Activated T-helper 17 cell treated with anti-CD3 and anti-CD28 coated beads, Interleukin-2, amount 50 U/mL, for 72 hours (primary cell): Measurements from ENCODE around the gene ZMYND19. TPM values are rescaled to one million over a fixed set of nuclear protein-coding genes. Genes with fewer than 3 reads are reported as not detected.

ENCODE experiments used
- ATAC-seq: fragments of 150-1000 bp; cut with Tn5 transposase; replicated peaks from 2 replicates; pipeline ENCODE4 v1.10.0; 2021; ENCODE audit warnings: mild to moderate bottlenecking, moderate library complexity
- H3K27ac Mint-ChIP-seq: one replicate; pipeline ENCODE4 v1.8.0; 2022; ENCODE audit warnings: mixed read lengths
- H3K27me3 Mint-ChIP-seq: one replicate; pipeline ENCODE4 v1.8.0; 2022; ENCODE audit warnings: mixed read lengths
- H3K36me3 Mint-ChIP-seq: one replicate; pipeline ENCODE4 v1.8.0; 2022; ENCODE audit warnings: low read depth, mild to moderate bottlenecking, mixed read lengths
- H3K4me1 Mint-ChIP-seq: one replicate; pipeline ENCODE4 v1.8.0; 2022; ENCODE audit warnings: mixed read lengths
- H3K4me3 Mint-ChIP-seq: one replicate; pipeline ENCODE4 v1.8.0; 2022; ENCODE audit warnings: mild to moderate bottlenecking, mixed read lengths
- H3K9me3 Mint-ChIP-seq: one replicate; pipeline ENCODE4 v1.8.0; 2022; ENCODE audit warnings: mixed read lengths
- total RNA-seq, 2 donors: library from RNA; stranded (reverse); gene quantifications; one replicate each; pipeline ENCODE4 v1.2.3, GENCODE V29; 2022

The ZMYND19 gene
- total RNA-seq, 2 donors from 2014 or later = 27.2 to 43.6 TPM

DNA sequence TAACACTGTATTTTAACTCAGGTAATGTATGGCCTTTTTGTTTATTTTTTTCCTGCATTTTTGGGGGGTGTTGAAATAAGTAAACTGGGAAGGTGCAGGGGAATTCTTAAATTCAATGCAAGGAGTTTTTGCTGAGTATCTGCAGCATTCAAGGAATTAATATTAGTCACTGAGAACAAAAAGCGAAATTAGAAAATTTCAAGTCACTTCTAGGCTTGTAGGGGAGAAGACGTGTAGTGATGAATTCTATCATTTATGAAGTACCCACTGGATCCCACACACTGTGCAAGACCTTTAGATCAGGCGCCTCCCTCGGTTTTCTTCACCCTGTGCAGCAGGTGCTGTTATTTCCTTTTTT lies 29.7 kb upstream of the ZMYND19 start:
- peak overlapping the region; percentile 95 for H3K27ac Mint-ChIP-seq
- peaks cover 42% of the 10 kb centered on the region for H3K36me3 Mint-ChIP-seq
- ATAC-seq = peak; percentile 20
- peak overlapping the region; percentile 98 for H3K4me3 Mint-ChIP-seq
- H3K27me3 Mint-ChIP-seq = no peaks in the 10 kb centered on the region
- peaks cover 22% of the 10 kb centered on the region for H3K4me1 Mint-ChIP-seq
- H3K9me3 Mint-ChIP-seq = no peaks in the 10 kb centered on the region

DNA sequence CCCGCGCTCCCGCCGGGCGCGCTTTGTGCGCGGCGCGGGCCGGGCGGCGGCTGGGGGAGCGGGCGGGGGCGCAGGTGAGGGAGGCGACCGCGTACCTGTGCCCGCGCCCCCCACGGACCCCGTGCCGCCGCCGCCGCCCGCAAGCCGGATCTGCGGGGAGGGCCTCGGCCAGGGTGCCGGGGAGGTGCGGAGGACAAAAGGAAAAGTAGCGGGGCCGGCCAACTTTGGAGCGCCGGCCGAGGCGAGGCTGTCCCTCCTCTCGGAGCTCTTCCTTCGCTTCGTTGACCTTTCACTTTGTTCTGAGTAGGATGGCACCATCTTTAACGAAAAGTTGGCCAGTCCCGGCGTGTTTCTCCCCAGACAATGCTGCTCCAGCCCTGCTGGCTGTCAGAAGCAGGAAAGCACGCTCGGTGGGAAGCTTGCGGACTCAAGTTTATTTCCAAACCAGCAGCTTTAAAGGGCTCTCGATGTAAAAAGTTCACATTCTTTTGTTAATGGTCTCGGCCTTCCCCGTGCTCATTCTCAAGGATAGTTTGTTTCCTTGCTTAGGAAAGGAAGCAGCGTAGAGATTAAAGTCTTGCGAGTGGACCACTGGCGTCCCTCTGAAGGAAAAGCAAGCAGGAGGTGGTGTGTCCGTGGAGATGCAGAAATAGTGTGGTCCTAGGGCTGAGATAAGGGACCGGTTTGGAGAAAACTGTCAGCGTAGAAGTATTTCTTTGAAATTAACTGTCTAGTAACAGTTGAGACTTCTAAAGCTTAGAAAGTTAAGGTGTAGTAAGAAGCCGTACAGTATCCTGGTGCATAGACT lies 29.1 kb upstream of the ZMYND19 start:
- Mint-ChIP-seq H3K27me3 (no peaks in the 10 kb centered on the region), H3K4me3 (peak overlapping the region; percentile 98), H3K36me3 (peaks cover 48% of the 10 kb centered on the region), H3K9me3 (no peaks in the 10 kb centered on the region), H3K4me1 (peaks cover 20% of the 10 kb centered on the region), H3K27ac (peak overlapping the region; percentile 95)
- ATAC-seq = peak; percentile 21

DNA sequence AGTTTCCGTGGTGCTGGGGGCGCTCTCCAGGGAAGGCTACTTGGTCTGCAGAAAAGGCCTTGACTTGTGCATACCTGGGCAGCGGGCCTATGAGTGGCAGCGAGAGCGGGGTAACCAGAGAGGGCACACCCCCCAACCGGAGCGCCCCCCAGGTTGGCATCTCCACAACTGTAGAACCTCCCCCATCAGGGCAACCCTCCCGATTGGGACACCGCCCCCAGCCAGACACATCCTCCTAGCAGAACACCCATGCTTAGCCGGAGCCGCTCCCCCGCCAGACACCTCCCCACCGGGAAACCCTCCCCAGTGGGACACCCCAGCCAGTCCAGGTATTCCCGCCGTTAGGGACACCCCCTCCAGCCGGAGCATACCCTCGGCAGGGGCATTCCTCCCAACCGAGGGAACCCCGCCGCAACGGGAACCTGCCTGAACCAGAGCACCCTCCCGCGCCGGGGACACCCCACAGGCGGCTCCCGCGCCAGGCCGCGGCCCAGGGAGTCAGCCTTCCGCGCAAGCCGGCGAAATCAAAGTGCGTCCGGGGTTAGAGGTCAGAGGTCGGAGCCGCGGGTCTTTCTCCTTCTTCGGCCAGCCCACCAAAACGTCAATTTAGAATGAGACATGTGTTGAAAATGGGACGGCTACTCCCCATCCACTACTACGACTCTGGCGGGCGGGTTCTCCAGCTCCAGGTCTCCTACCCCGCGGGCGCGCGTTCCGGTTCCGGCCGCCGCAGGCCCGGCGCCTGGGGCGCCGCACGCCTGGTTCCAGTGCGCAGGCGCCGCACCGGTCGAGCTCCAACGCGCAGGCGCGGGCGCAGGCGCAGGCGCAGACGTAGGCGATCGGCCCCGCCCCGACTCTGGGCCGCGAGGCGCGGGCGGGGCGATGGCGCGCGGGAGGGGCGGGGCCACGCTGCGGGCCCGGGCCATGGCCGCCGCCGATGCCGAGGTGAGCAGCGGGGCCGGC lies 28.1 kb upstream of the ZMYND19 start, which contains the start of gene EHMT1:
EHMT1 (plus strand) TSS at position 901 of the 963 bp plus-strand sequence; CDS start at position 925, 24 bp downstream.
- H3K27ac Mint-ChIP-seq = peak within 1 kb of the TSS; percentile 95
- H3K27me3 Mint-ChIP-seq = no peaks in the 10 kb centered on the region
- H3K4me3 Mint-ChIP-seq = peak within 1 kb of the TSS; percentile 98
- H3K9me3 Mint-ChIP-seq = no peaks in the 10 kb centered on the region
- peak; percentile 89 for ATAC-seq
- H3K36me3 Mint-ChIP-seq = peaks cover 44% of the 10 kb centered on the region
- H3K4me1 Mint-ChIP-seq = peaks cover 20% of the 10 kb centered on the region

DNA sequence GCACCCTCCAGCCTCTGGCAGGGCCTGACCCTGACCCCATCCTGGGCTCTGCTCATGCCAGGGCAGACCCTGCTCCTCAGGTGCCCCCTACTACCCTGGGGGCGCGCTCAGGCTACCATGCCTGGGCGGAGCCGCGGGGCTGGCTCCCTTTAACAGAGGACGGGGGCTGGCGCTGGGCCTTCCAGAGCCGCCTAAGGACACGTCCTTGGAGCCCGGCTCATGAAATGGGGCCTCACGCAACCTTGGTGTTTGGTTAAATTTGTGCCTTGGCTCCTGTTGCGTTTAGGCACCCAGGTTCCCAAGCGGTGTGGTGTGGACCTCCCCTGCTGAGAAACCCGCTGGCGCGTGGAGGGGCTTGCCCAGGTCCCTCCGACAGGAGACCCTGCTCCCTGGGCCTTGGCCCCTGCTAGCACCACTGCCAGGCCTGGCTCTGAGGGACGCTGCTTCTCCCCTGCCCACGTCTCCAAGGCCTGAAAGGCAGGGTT lies 25.1 kb upstream of the ZMYND19 start:
- Mint-ChIP-seq H3K4me1 (peaks cover 21% of the 10 kb centered on the region), H3K27ac (no peak overlapping the region), H3K27me3 (no peaks in the 10 kb centered on the region), H3K9me3 (no peaks in the 10 kb centered on the region), H3K36me3 (peaks cover 29% of the 10 kb centered on the region), H3K4me3 (no peak overlapping the region)
- no peak for ATAC-seq

DNA sequence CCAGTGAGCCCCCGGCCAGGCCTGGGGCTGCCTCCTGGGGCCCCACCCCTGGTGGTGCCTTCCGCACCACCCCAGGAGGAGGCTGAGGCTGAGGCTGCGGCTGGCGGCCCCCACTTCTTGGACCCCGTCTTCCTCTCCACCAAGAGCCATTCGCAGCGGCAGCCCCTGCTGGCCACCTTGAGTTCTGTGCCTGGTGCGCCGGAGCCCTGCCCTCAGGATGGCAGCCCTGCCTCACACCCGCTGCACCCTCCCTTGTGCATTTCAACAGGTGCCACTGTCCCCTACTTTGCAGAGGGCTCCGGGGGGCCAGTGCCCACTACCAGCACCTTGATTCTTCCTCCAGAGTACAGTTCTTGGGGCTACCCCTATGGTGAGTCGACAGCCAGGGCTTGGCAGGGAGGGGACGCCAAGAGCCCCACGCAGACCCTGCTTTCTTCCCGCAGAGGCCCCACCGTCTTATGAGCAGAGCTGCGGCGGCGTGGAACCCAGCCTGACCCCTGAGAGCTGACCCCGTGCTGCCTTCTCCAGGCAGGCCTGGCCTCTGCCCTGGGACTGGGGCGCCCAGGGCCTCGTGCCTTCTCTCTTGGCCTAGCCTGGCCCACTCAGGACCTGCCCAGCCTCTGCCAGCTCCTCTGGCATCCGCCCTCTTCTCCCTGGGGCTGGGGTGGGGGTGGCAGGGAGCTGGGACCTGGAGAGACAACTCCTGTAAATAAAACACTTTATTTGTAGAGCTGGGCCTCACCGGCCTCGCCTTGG lies 24.5 kb upstream of the ZMYND19 start:
- no peak for ATAC-seq
- Mint-ChIP-seq H3K9me3 (no peaks in the 10 kb centered on the region), H3K4me3 (no peak overlapping the region), H3K36me3 (peaks cover 29% of the 10 kb centered on the region), H3K4me1 (peaks cover 18% of the 10 kb centered on the region), H3K27ac (no peak overlapping the region), H3K27me3 (no peaks in the 10 kb centered on the region)

DNA sequence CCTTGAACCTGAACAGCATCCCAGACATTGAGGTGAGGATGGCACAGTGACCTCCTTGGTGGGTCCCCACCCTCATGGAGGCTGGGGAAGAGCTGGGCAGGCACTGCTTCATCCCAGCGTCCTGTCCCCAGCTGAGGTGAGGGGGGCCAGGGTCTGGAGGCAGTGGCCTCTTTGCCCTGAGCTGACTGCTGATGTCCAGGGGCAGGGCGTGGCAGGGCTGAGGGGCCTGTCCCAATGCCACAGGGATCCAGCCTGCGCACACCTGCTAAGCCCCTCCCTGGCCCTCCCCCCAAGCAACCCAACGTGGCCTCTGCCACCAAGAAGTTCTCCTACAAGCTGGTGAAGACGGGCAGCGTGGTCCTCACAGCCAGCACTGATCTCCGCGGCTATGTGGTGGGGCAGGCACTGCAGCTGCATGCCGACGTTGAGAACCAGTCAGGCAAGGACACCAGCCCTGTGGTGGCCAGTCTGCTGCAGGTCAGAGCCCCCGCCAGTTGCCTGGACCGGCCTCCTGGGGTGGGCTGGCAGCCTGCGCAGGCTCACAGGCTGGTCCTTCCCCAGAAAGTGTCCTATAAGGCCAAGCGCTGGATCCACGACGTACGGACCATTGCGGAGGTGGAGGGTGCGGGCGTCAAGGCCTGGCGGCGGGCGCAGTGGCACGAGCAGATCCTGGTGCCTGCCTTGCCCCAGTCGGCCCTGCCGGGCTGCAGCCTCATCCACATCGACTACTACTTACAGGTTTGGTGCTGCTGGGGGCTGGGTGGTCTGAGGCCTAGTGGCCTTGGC lies 23.6 kb upstream of the ZMYND19 start:
- peaks cover 29% of the 10 kb centered on the region for H3K36me3 Mint-ChIP-seq
- H3K27me3 Mint-ChIP-seq = no peaks in the 10 kb centered on the region
- no peak overlapping the region for H3K4me3 Mint-ChIP-seq
- H3K4me1 Mint-ChIP-seq = peaks cover 14% of the 10 kb centered on the region
- no peaks in the 10 kb centered on the region for H3K9me3 Mint-ChIP-seq
- H3K27ac Mint-ChIP-seq = no peak overlapping the region
- no peak for ATAC-seq

DNA sequence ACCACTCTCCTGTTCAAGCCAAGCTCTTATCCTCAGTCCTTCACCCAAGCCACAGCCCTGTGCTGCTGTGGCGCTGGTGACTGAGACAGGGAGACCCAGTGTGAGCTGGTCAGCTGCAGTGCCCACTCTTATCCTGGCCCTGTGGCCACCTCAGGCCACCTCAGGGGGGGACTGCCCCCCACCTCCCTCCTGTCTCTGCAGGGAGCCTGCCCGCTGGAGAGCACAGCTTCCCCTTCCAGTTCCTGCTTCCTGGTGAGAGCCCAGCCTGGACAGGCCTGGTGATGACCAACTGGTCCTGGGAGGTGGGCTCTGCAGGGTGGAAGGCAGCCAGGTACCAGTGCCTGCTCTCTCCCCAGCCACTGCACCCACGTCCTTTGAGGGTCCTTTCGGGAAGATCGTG lies 22.9 kb upstream of the ZMYND19 start:
- H3K27me3 Mint-ChIP-seq = no peaks in the 10 kb centered on the region
- H3K4me1 Mint-ChIP-seq = peaks cover 14% of the 10 kb centered on the region
- ATAC-seq = no peak
- no peaks in the 10 kb centered on the region for H3K9me3 Mint-ChIP-seq
- H3K36me3 Mint-ChIP-seq = peaks cover 29% of the 10 kb centered on the region
- no peak overlapping the region for H3K4me3 Mint-ChIP-seq
- no peak overlapping the region for H3K27ac Mint-ChIP-seq

DNA sequence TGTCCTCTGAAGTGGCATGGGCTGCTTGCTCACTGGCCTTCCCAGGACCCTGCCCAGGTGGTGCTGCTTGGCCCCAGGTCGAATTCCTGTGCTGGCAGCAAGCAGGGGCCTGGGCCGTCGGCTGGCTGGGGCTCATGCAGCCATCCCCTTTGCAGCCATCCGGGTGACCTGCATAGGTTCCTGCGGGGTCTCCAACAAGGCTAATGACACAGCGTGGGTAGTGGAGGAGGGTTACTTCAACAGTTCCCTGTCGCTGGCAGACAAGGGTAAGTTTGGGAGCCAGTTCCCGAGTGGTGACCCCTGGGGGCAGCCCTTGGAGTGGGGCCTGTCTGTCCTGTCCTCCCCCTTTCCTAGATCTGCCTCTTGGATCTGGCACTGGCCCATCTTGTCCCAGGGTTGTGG lies 22.4 kb upstream of the ZMYND19 start:
- Mint-ChIP-seq H3K27me3 (no peaks in the 10 kb centered on the region), H3K36me3 (peaks cover 25% of the 10 kb centered on the region), H3K27ac (no peak overlapping the region), H3K9me3 (no peaks in the 10 kb centered on the region), H3K4me3 (no peak overlapping the region), H3K4me1 (peaks cover 14% of the 10 kb centered on the region)
- ATAC-seq = no peak

DNA sequence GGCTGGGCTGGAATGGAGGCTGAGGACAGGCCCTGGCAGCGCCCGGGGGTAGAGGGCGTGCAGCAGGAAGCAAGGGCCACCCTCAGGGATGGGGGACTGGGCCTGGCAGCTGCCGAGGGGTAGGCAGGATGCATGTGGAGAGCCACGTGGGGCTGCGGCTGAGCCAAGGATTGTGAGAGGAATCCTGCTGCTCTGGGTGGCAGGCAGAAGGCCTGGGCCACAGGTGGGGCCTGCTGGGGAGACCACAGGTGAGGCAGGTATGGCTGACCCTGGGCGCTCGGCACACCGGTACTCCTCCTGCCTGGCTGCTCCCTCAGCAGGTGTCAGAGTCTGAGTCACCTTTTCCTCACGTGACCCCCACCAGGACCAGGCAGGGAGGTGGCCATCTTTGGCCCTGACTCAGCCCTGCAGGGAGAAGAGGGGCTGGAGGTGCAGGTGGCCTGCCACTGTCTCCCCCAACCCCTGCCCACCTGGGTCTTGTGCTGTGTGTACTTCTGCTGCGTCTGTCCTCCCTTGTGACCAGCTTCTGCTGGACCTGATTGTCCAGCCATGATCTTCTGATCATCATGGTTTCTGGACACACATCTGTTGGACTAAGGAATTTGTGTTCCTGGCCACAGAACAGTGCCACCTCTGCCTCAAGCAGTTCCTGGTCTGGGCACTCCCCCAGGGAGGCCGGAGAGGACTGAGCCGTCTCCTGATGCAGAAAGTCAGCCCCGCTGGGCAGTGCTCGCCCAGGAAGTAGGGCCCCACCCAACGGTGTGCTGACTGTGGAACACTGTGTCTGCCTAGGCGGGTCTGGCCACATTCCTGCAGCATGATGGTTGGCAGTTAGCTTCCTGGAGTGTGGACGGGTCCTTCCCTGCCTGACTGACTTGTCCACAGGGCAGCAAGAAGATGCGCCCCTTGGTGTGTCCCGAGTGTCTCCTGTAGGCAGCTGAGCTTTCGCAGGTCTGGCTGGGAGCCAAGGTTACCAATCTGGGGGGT lies 21.6 kb upstream of the ZMYND19 start:
- ATAC-seq = peak; percentile 89
- H3K36me3 Mint-ChIP-seq = peaks cover 17% of the 10 kb centered on the region
- H3K27me3 Mint-ChIP-seq = no peaks in the 10 kb centered on the region
- H3K27ac Mint-ChIP-seq = peak overlapping the region; percentile 84
- H3K4me3 Mint-ChIP-seq = peak overlapping the region; percentile 48
- H3K4me1 Mint-ChIP-seq = peaks cover 9% of the 10 kb centered on the region
- no peaks in the 10 kb centered on the region for H3K9me3 Mint-ChIP-seq

DNA sequence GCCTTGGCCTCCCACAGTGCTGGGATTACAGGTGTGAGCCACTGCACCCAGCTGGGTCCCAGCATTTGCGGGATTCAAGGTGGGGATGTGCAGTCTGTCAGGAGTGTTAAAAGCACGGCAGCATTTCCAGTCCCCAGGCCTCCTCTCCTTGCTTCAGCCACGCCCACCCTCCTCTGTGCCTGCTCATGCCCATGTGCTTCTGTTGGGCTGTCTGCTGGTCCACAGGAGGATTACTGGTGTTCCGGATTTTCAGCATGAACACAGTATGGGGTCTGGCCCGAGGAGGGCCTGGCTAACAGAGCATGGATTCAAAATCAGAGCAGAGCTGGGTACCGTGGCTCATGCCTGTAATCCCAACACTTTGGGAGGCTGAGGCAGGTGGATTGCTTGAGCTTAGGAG lies 20.6 kb upstream of the ZMYND19 start:
- Mint-ChIP-seq H3K9me3 (no peaks in the 10 kb centered on the region), H3K4me3 (peak overlapping the region; percentile 48), H3K36me3 (peaks cover 11% of the 10 kb centered on the region), H3K27me3 (no peaks in the 10 kb centered on the region), H3K27ac (peak overlapping the region; percentile 84), H3K4me1 (peaks cover 12% of the 10 kb centered on the region)
- ATAC-seq = no peak

DNA sequence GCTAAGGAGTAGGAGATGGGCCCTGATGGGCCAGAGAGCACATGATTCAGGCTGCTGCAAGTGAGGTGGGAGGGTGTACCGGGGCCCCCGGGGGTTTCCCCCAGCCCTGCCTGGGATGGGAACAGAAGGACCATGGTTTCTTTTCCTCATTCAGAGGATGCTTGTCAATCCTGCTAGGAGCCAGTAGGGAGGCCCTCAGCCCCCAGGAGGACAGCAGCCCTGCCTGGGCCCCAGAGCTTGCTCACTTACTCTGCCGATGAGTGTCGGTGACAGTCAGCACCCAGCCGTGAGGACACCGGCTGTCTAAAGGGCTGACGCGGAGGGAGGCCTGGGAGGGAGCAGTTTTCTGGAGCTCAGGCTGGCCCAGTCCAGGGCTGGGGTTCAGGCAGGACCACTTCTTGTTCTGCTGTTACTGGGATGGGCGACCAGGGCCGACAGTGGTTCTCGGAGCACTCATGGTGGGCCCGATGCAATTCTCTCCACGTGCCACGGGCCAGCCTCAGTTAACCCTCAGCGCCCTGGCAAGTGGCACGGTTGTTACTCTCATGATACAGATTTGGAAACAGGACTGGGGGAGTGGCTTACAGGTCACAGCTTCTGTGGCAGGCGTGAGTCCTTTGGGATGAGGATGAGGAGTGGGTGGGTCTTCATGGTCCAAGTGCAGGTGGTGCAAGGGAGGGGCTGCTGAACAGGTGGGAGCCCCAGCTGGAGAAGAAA lies 17.0 kb upstream of the ZMYND19 start:
- H3K27ac Mint-ChIP-seq = peak overlapping the region; percentile 71
- H3K4me3 Mint-ChIP-seq = peak overlapping the region; percentile 80
- ATAC-seq = no peak

DNA sequence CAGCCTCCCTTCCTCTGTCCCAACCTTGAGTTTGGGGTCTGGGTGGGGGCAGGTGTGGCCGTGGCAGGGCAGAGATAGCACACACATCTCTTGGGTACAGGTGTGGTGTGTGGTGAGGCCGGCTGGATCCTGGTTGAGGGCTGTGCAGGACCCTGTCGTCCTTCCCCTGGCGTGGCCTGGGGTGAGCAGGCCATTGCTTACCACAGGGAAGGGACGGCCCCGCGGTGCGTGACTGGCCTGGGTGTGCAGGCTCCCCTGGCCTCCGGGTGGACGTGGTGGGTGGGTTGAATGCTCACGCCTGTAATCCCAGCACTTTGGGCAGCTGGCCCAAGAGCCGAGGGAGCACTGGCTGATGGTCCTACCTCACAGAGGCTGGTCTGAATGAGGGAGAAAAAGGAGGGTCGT lies 16.4 kb upstream of the ZMYND19 start:
- peaks cover 12% of the 10 kb centered on the region for H3K4me1 Mint-ChIP-seq
- peak overlapping the region; percentile 71 for H3K27ac Mint-ChIP-seq
- H3K9me3 Mint-ChIP-seq = no peaks in the 10 kb centered on the region
- H3K36me3 Mint-ChIP-seq = no peaks in the 10 kb centered on the region
- no peak for ATAC-seq
- no peaks in the 10 kb centered on the region for H3K27me3 Mint-ChIP-seq
- peak overlapping the region; percentile 80 for H3K4me3 Mint-ChIP-seq

More for the DNA sequence above, 17.0 kb upstream of the ZMYND19 start:
- Mint-ChIP-seq H3K9me3 (no peaks in the 10 kb centered on the region), H3K36me3 (no peaks in the 10 kb centered on the region), H3K4me1 (peaks cover 12% of the 10 kb centered on the region), H3K27me3 (no peaks in the 10 kb centered on the region)
